ENCODE results near the gene CAVIN4.

- TF ChIP-seq CTCF (IDR thresholded peaks at IDR 0.05) (no peak), POLR2A (IDR thresholded peaks at IDR 0.05) (no peak)
Measured at GRCh38 chr9:100591639-100592412, 13.9 kb downstream of the CAVIN4 start.

All from thyroid gland (tissue), 4 donors.